Stimulated activated CD4-positive, alpha-beta T cell treated with anti-CD3 and anti-CD28 coated beads, Interleukin-12 subunit alpha, Interleukin-12 subunit beta, amount 100 ng/mL, for 4 hours (primary cell): ENCODE data around the gene RAD51B.
"Not testable (repeated sequence)": the region's sequence is repeated elsewhere in the genome, so short reads cannot be mapped to it uniquely, and the experiment has no call there.

Source experiments
- DNase-seq: peaks from one replicate; pipeline ENCODE4 v3.0.0-alpha.2; 2020

Gene RAD51B

DNA sequence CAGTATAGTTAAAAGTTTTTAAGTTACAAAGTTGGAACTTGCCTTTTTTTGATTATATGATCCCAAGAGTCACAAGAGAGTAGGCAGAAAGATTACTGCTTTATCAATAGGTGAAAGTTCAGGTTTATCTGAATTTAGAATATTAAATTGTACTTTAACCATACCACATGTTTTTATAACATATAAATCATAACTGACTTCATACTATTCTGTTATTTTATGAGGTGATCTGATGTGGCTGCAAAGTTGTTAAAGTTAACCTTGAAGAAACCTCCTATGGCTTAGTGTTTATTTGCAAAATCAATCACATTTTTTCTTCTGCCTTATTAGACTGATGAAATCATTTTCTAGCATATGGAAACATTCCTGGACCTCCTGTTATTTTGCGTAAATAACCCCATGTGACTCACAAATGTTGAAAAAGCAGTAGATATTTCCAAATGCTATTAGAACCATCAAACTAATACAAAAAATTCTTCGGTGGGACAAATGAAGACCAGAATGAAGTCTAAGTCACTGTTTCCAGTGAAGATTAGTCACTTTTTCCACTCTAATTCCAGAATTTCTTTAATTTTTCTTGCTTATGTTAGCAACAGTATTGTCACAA, 132.1 kb downstream of the RAD51B start:
- no peak for DNase-seq

DNA sequence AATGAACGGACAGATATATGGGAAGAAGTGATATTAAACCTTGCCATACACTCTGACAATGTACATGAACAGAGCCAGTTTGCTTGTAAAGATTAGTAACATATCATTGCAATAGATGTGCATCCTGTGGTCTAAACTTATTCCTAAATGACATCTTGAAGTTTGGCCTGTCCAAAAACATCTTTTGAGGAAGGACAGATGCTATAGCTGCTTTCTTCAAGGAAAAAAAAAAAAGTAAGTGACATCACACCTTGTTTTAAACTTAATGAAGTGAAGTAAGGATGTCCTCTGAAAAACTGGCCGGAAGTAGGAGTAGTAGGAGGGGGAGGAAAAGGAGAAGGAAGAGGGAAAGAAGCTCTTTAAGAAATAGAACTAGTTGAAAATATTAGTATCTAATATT, 132.8 kb downstream of the RAD51B start:
- no peak for DNase-seq

DNA sequence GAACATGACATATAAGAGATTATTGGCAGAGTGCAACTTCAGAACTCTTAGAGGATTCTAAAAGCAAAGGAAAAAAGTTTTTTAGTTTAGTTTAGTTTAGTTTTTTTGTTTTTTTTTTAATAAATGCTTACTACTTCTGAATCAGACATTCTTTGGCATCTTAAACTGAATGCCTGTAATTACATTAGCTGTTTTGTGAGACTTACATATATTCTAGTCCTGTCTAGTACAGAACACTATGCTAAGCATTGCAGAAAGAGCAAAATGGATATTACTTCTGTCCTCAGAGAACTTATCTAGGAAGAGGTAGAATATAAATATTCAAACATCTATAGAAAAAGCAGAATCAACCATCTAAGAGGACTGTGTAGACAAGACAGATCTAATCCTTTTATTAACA, 133.2 kb downstream of the RAD51B start:
- no peak for DNase-seq

DNA sequence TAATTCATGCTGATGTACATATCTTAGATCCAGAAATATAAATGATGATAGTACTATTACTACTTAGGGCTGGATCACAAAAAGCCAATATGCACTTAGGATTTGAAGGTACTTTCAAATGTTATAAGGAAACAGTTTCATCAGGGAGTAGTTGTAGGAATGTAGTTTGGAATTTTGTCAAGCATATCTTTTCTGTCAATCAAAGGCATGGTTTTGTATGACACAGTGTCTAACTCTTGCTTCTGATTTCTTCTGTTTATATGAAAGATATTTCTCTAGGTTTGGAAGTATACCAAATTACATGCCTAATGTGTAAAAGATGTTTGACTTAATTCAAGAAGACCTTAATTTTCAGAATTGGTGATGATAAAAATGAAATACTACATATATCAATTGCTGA, 135.7 kb downstream of the RAD51B start:
- no peak for DNase-seq

DNA sequence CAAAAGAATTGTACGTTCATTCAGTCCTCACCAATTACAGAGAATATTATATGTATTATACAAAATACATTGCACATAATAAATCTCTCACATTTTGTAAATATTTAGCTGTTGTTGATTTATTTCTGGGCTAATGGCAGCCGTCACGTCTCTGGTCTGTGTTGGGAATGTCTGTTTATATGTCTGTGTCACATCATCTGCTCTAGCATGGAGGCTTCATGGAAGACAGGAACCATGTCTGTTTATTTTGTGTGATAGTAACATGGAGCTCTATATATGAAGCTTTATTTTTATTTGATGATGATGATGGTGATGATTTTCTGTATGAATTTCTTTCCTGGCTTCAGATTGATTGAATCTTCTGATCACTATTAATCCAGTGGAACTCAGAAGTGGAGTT, 138.4 kb downstream of the RAD51B start:
- no peak for DNase-seq

DNA sequence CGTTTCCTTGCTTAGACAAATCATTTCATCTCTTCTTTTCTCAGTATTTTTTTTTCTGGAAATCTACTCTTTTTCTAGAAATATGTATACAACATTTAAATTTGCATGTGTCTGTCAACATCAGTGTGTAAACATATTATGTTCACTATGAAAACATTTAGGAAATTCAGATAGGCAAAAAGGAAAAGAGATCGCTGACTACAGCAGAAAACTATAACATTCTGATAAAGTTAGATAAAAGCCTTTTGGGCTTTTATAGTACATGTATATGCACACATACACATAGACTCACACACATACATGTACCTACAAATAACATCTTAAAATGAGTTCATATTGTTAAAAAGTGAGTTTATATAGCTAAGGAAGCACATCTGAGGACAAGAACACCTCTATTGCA, 142.1 kb downstream of the RAD51B start:
- no peak for DNase-seq

DNA sequence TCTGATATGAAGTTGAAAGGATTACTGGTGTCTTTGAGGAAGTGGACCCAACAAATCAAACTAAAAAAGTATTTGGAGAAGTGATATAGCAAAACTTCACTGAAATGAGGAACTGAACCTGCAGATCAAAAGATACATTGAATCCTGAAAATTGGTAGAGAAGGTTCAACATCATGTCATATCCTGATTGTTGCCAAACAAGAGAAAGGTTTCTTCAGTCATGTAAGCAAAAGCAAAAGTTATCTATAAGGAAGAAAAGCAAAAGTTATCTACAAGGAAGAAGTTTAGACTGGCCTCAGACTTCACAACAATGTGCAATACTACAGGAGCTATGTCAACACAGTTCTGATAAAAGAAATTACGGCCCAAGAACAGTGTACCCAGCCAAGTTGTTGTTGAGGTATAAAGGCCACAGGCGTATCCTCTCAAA, 142.7 kb downstream of the RAD51B start:
- no peak for DNase-seq

DNA sequence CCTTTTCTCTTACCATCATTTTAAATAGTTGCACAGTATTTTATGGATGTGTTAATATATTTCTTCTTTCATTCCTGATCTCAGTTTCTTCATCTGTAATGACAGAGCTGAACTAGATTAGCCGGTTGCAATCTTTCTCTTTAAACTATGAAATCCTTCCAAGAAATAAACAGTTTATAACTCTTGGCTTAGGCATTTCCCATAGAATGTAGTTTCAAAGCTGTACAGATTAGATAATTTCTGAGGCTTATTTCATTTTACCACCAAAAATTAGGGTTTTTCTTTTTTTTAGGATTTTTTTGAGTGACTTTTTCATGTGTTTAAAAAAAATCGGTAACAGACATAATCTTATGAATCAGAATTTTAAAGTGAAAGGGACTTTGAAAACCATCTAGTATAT, 144.0 kb downstream of the RAD51B start:
- no peak for DNase-seq

DNA sequence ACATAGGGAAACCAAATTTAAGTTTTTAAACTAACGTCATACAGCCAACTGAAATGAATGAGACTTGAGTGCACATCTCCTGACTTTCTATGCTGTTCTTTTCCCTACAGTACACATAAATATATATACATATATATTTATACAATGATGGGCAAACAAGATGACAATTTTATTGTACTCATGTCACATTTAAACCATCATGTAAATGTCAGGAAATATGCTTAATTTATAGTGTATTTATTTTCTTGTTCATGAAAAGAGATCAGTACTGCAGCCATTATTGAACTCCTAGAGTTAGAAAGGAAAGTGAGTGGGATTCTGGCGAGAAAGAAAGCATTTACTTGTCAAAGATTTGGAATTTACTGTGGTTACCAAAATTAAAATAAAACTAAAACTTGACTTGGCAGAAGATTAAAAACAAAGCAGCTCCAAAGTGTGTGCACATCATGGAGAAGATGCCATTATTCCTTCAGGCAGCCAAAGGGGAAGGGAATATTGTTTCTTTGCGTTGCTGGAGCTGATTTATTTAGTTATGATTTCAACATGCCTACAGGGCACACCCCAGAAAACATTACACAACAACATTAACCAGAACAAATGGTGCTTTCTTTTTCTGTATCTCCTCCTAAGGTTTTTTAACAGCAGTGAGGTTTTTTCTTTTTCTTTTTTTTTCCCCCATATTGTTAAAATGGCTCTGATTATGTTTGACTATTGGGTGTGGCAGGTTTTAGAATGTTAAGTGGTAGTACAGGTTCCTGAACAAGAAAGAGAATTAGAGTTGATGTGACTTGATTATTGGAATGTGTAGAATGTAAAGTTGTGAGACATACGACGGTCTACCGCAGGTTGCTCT, 144.6 kb downstream of the RAD51B start:
- DNase-seq, result no peak

DNA sequence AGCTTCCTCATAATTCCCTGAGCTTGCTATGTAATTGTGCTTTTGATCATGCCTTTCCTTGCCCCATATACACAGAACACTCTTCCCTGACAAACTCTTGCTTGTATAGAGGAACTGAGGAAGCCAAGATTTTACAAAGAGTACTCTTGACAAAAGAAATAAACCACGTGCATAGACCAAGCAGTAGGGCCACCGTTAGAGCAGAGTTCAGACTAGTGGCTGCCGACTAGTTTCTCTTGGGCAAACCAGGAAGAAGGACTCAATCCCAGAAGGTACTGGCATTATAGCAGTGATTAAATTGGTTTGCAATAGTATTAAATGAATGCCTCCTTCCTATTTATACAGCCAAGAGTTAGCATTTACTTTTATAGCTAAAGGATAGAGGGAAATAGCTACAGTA, 146.1 kb downstream of the RAD51B start:
- DNase-seq, result no peak

DNA sequence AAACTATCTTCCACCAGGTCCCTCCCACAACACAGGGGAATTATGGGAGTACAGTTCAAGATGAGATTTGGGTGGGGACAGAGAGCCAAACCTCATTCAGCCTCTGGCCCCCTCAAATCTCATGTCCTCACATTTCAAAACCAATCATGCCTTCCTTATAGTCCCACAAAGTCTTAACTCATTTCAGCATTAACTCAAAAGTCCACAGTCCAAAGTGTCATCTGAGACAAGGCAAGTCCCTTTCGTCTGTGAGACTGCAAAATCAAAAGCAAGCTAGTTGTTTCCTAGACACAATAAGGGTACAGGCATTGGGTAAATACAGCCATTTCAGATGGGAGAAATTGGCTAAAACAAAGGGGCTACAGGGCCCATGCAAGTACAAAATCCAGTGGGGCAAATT, 147.6 kb downstream of the RAD51B start:
- DNase-seq, result no peak

DNA sequence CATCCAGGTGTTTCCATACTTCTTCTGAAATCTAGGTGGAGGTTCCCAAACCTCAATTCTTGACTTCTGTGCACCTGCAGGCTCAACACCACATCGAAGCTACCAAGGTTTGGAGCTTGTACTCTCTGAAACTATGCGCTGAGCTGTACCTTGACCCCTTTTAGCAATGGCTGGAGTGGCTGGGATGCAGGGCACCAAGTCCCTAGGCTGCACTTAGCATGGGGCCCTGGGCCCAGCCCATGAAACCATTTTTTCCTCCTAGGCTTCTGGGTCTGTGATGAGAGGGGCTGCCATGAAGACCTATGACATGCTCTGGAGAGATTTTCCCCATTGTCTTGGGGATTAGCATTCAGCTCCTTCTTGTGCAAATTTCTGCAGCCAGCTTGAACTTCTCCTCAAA, 148.4 kb downstream of the RAD51B start:
- DNase-seq, result not testable (repeated sequence)

DNA sequence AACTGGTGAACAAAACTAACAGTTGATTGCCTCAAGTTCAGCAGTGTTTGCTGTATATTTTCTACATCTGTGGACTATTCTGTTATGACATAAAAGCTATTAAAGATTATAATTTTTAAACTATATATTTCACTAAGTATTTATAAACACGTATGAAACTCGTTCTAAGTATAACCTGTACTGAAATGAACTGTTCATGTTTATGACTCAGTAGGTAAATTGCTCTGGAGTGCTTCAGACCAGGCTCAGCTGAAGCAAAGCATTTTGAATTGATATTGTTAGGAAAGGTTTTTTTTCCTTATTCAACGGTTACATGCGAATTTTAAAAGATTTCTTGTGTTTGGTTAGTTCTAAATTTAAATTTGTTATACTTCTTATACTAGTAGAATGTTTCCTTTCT, 151.3 kb downstream of the RAD51B start:
- no peak for DNase-seq

DNA sequence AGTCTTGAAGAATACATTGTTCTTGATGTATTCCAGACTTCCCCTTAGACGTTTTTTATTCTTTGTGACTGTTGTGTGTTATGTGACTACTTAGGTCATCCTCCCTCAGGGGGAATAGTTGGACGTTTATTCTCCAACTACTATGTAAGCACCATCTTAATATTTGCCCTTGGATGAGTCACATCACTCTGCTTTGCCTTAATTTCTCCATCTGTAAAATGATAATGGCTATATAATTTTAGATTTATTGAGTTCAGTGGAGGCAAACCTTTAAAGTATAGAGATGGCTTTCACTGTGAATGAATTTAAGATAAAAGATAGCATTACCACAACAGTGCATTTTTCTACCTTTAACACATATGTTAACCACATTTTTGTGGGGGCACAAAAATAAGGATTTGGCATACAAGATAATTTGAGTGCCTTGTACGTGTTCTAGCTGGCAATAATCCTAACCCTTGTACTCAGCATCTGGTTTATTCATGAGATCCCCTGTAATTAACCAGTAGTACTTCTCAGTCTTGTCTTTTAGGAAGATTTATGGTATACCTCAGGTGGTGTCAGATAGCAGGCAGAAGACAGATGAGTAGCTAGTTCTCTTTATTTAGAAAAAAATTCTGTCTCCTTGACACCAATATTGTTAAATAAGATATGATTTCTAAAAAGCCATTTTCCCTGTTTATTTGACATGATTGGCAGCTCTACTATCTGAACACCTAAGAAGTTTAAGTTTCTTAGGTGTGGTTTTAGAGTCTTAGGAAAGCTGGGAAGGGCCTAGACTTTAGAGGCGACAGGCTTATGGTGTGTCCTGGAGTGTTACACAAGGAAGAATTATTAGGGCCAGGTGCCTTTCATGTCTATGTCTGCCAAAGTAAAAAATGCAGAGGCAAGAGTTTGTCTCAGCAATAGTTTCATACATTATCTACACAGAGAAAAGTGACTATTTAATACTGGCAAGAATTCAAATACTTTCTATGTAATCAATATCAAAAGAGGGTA, 152.3 kb downstream of the RAD51B start:
- no peak for DNase-seq

DNA sequence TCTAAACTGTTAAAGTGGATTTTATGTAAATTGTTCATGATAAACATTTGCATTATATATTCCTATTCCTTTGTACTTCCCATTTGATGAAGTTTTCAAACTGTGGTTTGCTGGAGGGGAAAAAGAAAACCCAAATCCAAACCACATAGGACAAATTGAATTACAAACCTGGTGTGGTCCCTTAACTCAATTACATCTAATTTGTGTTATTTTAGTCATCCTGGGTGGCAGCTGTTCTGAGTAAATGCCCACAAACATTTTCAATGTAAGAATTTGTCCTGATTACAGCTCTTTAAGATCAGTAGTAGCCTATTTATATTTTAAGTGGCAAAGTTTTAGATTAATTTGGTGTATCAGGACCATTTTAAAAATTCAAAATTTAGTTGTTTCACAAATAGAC, 153.9 kb downstream of the RAD51B start:
- no peak for DNase-seq

DNA sequence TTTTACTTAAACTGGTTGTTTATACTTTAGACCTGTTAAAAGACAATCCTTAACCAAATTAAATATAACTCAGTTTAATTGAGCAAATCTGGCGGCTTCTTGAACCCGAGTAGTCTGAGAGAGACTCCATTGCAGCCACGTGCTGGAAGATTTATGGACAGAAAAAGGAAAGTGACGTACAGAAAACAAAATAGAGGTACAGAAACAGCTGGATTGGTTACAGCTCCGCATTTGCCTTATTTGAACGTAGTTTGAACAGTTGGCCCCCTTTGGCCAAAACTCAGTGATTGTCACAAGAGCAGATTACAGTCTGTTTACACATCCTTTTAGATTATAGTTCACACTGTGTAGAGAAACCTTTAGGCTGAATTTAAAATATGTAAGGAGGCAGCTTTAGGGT, 155.9 kb downstream of the RAD51B start:
- no peak for DNase-seq

DNA sequence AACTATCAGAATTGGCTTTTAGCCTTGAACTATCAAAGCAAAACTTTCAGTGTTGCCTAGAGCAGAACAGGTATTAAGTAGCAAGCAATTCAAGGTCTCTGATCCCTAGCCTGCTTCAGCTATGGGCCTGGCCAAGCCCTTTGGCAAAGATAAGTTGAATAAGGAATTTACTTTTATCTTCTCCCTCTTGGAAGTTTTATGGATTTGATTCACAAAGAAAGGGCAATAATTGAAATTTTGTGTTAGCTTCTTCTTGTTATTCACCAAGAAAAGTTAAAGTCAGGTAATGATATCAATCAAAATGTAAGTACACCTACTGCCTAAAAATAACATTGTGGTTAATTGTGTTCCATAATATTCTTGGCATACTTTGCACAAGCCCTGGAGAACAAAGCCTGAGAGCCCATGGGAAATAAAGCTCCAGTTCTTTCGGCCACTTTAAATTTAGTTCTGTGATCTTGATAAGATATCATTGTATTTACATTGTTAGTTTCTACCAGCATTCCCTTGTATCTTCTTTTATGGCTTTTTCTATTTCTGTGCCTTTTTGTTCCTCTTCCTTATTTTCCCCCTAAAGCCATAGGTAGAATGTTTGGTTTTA, 158.0 kb downstream of the RAD51B start:
- DNase-seq, result no peak

DNA sequence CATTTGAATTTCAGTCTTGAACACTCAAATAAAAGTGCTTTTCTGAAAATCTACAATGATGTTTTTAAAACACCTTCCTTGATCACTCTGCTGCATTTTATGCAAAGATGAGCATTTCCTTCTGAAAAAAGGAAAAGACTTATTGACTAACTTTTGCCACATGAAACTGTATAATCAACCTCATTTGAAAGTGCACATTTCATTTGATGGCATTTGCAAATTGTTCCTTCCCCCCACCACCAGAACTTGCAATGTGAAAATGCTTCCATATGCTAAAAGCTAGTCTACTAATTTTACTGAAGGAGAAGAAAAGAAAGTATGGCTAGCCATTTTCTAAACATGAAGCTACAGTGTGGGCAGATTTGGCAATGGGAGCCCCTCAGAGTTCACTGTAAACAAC, 159.2 kb downstream of the RAD51B start:
- no peak for DNase-seq

DNA sequence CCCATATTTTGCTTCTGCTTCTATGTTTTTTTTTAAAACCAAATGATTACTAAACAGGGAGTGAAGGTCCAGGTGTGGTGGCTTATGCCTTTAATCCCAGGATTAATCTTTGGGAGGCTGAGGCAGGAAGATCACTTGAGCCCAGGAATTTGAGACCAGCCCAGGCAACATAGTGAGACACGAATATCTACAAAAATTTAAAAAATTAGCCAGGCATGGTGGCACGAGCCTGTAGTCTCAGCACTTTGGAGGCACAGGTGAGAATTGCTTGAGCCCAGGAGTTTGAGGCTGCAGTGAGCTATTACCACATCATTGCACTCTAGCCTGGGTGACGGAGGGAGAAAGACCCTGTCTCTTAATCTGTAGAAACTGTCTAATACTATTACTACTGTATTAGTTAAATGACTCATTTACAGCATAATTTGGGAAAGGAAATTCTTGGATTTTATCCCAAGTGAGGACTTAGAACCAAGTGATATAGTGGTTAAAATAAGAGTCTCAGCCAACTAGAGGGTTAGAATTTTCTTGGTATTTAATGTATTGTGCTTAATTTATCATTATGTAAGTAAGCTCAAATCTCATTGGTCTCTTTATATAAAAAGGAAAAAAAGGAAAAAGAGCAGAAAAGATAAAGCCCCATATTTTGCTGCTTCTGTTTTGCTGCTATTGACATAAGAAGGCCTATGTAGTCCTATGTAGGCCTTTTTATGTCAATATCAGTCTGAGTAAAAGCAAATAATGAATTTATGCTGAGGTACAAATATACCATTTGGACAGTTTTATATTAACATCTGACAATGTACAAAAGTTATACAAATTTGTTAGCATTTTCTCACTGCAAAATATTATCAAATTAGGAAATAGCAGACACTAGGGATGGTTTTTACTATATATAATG, 163.4 kb downstream of the RAD51B start:
- DNase-seq, result no peak

DNA sequence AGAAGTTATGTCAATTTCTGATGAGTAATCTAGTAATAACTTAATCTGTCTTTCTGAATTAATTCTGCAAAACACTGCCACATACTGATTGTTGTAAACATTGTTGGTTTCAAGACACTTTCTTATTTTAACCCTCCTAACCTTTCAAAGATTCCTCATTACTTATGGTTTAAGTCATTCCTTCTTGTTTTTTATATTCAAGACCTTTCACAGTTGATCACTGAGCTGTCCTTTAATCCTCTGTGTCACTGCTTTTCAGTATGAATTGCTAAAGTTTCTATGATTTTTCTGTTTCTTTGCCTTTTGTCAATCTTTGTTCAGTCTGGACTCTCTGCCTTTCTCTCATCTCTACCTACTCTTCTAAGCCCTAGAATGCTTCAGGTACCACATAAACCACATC, 164.7 kb downstream of the RAD51B start:
- no peak for DNase-seq

DNA sequence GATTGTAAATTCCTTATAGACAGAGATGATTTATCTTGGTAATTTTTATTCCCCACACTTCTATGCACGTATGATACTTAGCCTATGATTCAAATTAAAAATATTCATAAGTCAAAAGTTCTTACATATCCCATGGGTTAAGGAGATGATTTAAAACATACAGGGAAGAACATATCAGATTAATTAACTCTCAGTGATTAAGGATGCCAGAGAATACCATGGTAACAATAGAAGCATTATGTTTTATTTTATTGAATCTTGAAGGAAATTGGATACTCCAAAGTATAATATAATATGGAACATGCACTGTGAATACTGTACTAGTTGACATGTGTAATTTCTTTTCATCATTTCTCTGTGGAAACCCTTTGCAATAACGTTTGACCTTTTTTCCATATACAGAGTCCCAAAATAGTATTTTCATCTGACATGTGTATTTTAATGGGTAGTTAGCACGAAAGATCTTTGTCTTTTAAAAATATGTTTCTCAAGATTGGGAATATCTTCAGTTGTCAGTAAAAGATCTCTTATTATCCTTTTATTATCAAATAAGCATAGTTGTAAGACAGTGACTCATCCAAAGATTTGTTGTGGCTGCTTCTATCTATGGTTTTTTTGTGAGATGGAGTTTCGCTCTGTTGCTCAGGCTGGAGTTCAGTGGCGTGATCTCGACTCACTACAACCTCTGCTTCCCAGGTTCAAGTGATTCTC, 166.7 kb downstream of the RAD51B start:
- no peak for DNase-seq
